IMR-90 (cell line): ENCODE data around the gene AIMP1. TPM values are rescaled to one million over a fixed set of nuclear protein-coding genes. Genes with fewer than 3 reads are reported as not detected.

Source experiments
- ATAC-seq: fragments of 200-7000 bp; cut with Tn5 transposase; 2 replicates; pipeline ENCODE4 v1.9.1; 2020; ENCODE audit warnings: low read depth, mild to moderate bottlenecking, moderate library complexity
- BruUV-seq: library from RNA; stranded (reverse); fragments of 400-500 nt; replicated peaks from 2 replicates; lab custom pipeline; 2021; lab: Mats Ljungman, UMichigan
- CTCF ChIA-PET: fragments of 300-600 bp; formaldehyde crosslinking; extraction: SDS; loops from one replicate; lab custom pipeline; 2021; ENCODE audit warnings: antibody characterized with exemption; lab: Yijun Ruan, JAX
- POLR2A ChIA-PET: fragments of 300-600 bp; sonication (Branson Sonifier 250); formaldehyde crosslinking; loops from one replicate; lab custom pipeline; 2022; ENCODE audit warnings: antibody characterized with exemption; ENCODE audit not compliant: unreplicated experiment; lab: Charles Lee
- DNase-seq: peaks from one replicate; pipeline ENCODE4 v3.0.0; 2013
- H2AFZ ChIP-seq: replicated peaks from 2 replicates; pipeline ENCODE3; 2013; ENCODE audit warnings: low read length, mild to moderate bottlenecking; ENCODE audit not compliant: poor library complexity
- H2AK5ac ChIP-seq: 2 replicates; pipeline ENCODE4 v1.6.1; 2013; ENCODE audit warnings: low read depth, low read length, inconsistent platforms
- H2AK9ac ChIP-seq: replicated peaks from 2 replicates; pipeline ENCODE3; 2013; ENCODE audit warnings: mild to moderate bottlenecking, low read depth, low read length, moderate library complexity; ENCODE audit not compliant: poor library complexity
- H2BK120ac ChIP-seq: 2 replicates; pipeline ENCODE4 v1.6.1; 2013; ENCODE audit warnings: low read depth, low read length, inconsistent platforms
- H2BK15ac ChIP-seq: 3 replicates; pipeline ENCODE4 v1.6.1; 2013; ENCODE audit warnings: low read depth, low read length, inconsistent platforms
- H2BK20ac ChIP-seq: 2 replicates; pipeline ENCODE4 v1.6.1; 2013; ENCODE audit warnings: low read depth, mild to moderate bottlenecking, inconsistent platforms, low read length, moderate library complexity
- H2BK5ac ChIP-seq: 2 replicates; pipeline ENCODE4 v1.6.1; 2013; ENCODE audit warnings: mild to moderate bottlenecking, low read depth, low read length, inconsistent platforms; ENCODE audit not compliant: poor library complexity, severe bottlenecking
- H3K14ac ChIP-seq: replicated peaks from 2 replicates; pipeline ENCODE4 v1.6.1; 2013; ENCODE audit warnings: low read depth, low read length, inconsistent platforms
- H3K18ac ChIP-seq: 2 replicates; pipeline ENCODE4 v1.6.1; 2013; ENCODE audit warnings: low read depth, low read length, control low read depth
- H3K23ac ChIP-seq: 2 replicates; pipeline ENCODE4 v1.6.1; 2013; ENCODE audit warnings: low read depth, low read length, inconsistent platforms
- H3K27ac ChIP-seq: 2 replicates; pipeline ENCODE4 v1.5.1; 2013; ENCODE audit warnings: mild to moderate bottlenecking, control low read depth, low read length; ENCODE audit not compliant: insufficient read depth
- H3K27me3 ChIP-seq: 2 replicates; pipeline ENCODE4 v1.6.1; 2013; ENCODE audit warnings: low read length; ENCODE audit not compliant: control insufficient read depth, insufficient read depth
- H3K36me3 ChIP-seq: 2 replicates; pipeline ENCODE4 v1.6.1; 2013; ENCODE audit warnings: low read length, mixed read lengths; ENCODE audit not compliant: control insufficient read depth, insufficient read depth
- H3K4ac ChIP-seq: 2 replicates; pipeline ENCODE4 v1.6.1; 2013; ENCODE audit warnings: low read depth, low read length, inconsistent platforms
- H3K4me1 ChIP-seq: 2 replicates; pipeline ENCODE4 v1.6.1; 2013; ENCODE audit warnings: low read length, mixed read lengths; ENCODE audit not compliant: control insufficient read depth, insufficient read depth
- H3K4me2 ChIP-seq: 2 replicates; pipeline ENCODE4 v1.6.1; 2013; ENCODE audit warnings: low read depth, mild to moderate bottlenecking, control low read depth, low read length, moderate library complexity
- H3K4me3 ChIP-seq: 2 replicates; pipeline ENCODE4 v1.5.1; 2013; ENCODE audit warnings: low read depth, mild to moderate bottlenecking, control low read depth, low read length, moderate library complexity; ENCODE audit not compliant: insufficient read depth
- H3K56ac ChIP-seq: 2 replicates; pipeline ENCODE4 v1.6.1; 2013; ENCODE audit warnings: low read length, inconsistent platforms; ENCODE audit not compliant: insufficient read depth; ENCODE audit errors: extremely low read depth
- H3K79me1 ChIP-seq, 2 experiments: 2 replicates each; pipeline ENCODE4 v1.6.1; 2013; ENCODE audit warnings: low read length in 2 of 2, inconsistent platforms in 1 of 2, low read depth in 1 of 2
- H3K9ac ChIP-seq: 2 replicates; pipeline ENCODE4 v1.6.1; 2013; ENCODE audit warnings: low read depth, low read length, control low read depth
- H3K9me1 ChIP-seq: 2 replicates; pipeline ENCODE4 v1.6.1; 2013; ENCODE audit warnings: low read length, inconsistent platforms; ENCODE audit not compliant: insufficient read depth
- H3K9me3 ChIP-seq: 2 replicates; pipeline ENCODE4 v1.6.1; 2013; ENCODE audit warnings: low read length; ENCODE audit not compliant: control insufficient read depth, insufficient read depth
- H4K20me1 ChIP-seq: 2 replicates; pipeline ENCODE4 v1.6.1; 2013; ENCODE audit warnings: low read length, inconsistent platforms; ENCODE audit not compliant: insufficient read depth
- H4K5ac ChIP-seq: 2 replicates; pipeline ENCODE4 v1.6.1; 2013; ENCODE audit warnings: mild to moderate bottlenecking, low read depth, low read length, control low read depth
- H4K8ac ChIP-seq, 2 experiments: 2 replicates each; pipeline ENCODE4 v1.6.1; 2013; ENCODE audit warnings: low read depth in 2 of 2, low read length in 2 of 2, control low read depth in 1 of 2, inconsistent platforms in 1 of 2
- H4K91ac ChIP-seq: 2 replicates; pipeline ENCODE4 v1.6.1; 2013; ENCODE audit warnings: low read depth, low read length, inconsistent platforms; ENCODE audit not compliant: insufficient read depth
- RAD21 ChIP-seq: IDR thresholded peaks from 2 replicates; pipeline ENCODE4 v1.6.1; 2012; ENCODE audit warnings: low read length, improper control_type of control experiment
- RFX5 ChIP-seq: IDR thresholded peaks from 2 replicates; pipeline ENCODE4 v1.8.0; 2012; ENCODE audit warnings: low read depth, mild to moderate bottlenecking, low read length, moderate library complexity
- SMC3 ChIP-seq: fragments of 150-350 bp; IDR thresholded peaks from 2 replicates; pipeline ENCODE4 v1.6.1; 2016; ENCODE audit warnings: low read depth, mild to moderate bottlenecking, antibody characterized with exemption, low read length, moderate library complexity
- whole genome bisulfite sequencing, 2 experiments: methylation state at CpG; one replicate each; pipeline versions ENCODE4 v1.1.5 to v1.1.7; 2013; ENCODE audit warnings: missing lambda C conversion rate in 2 of 2; ENCODE audit not compliant: insufficient read length in 1 of 2; ENCODE audit errors: extremely low coverage in 2 of 2; 5-methylcytosine and 5-hydroxymethylcytosine counted together
- dilution Hi-C: fragments of 300-500 bp; cut with HindIII; formaldehyde crosslinking; loops from one replicate; pipeline ENCODE4 v1.14.3; 2018; ENCODE audit warnings: low sequenced_read_pairs; ENCODE audit not compliant: unreplicated experiment
- in situ Hi-C: fragments of 300-500 bp; cut with MboI; formaldehyde crosslinking; loops from 3 replicates; pipeline ENCODE4 v1.14.3; 2019; ENCODE audit warnings: low sequenced_read_pairs, inconsistent platforms, mixed read lengths
- intact Hi-C: fragments of 100-400 bp; cut with micrococcal nuclease; formaldehyde crosslinking; loops from 2 replicates; pipeline ENCODE4 v1.10.0; 2022
- polyA plus RNA-seq, 3 experiments: library from polyadenylated mRNA; depleted of rRNA; stranded (reverse); fragments of >200 nt; gene quantifications; 2 replicates each; pipeline ENCODE4 v1.2.3, GENCODE V29; 2012; ENCODE audit warnings: low replicate concordance in 1 of 3
- total RNA-seq: library from RNA; depleted of rRNA; stranded (reverse); fragments of >200 nt; gene quantifications from 2 replicates; pipeline ENCODE4 v1.2.3, GENCODE V29; 2012
- TF ChIP-seq, protein P1 (sequence below): conservative IDR thresholded peaks from 2 replicates; pipeline ENCODE4 v1.5.1; 2012; ENCODE audit warnings: mild to moderate bottlenecking, low read depth, low read length, improper control_type of control experiment

The AIMP1 gene
- total and polyA plus RNA-seq, 2 of the 4 experiments (the other 2 are of a cell fraction) = 11.8 to 21.4 TPM

DNA sequence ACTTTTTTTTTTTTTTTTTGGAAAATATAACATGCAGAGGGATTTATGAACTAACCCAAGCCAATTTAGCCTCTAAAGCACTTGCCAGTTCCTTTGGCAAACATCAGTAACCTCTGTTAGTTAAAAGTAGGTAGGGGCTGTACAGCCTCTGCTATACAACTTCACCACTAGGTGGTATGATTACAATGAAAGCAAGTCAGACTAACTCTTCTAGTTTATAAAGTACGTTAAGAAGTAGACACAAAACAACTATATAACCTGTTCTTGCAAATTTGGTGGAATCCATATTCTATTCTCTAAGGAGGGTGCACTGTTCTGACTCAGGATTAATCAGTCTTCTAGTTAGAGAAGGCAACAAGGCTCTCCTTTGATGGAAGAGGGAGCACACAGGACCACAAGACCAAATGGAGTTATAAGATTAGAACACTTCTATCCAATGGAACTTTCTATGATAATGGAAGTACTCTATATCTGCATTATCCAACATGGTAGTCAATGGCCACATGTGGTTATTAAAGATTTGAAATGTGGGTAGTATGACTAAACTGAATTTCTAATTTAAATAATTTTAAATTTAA is 12.8 kb downstream of the AIMP1 start:
- Histone ChIP-seq H4K91ac (no peak overlapping the region), H2AK9ac (no peak overlapping the region), H3K18ac (no peak overlapping the region), H3K9me3 (no peaks in the 10 kb centered on the region), H4K5ac (no peak overlapping the region), H2BK20ac (no peak overlapping the region), H2BK120ac (no peak overlapping the region), H3K27ac (no peak overlapping the region), H3K4me2 (no peak overlapping the region), H3K56ac (no peak overlapping the region), H2BK15ac (no peak overlapping the region), H3K9ac (no peak overlapping the region), H4K20me1 (no peaks in the 10 kb centered on the region), H2AFZ (no peak overlapping the region), H2AK5ac (no peak overlapping the region), H3K14ac (no peak overlapping the region), H3K27me3 (no peaks in the 10 kb centered on the region), H3K9me1 (no peaks in the 10 kb centered on the region), H3K4me1 (no peaks in the 10 kb centered on the region), H3K4ac (no peak overlapping the region), H4K8ac (no peak overlapping the region), H2BK5ac (no peak overlapping the region), H3K23ac (no peak overlapping the region), H3K4me3 (no peak overlapping the region), H3K36me3 (peaks cover 19% of the 10 kb centered on the region), H3K79me1 (peaks cover 0 to 4% of the 10 kb centered on the region in 2 experiments; a peak in 1 of 4 replicates)
- dilution Hi-C loops (no loop called here), intact Hi-C loops (loop anchor here (5.0 to 10.0 kb wide), 2 partner anchors 478 to 1694 kb away; no protein-coding TSS in a partner anchor), in situ Hi-C loops (no loop called here)
- BruUV-seq = no TSS peak
- CTCF ChIA-PET = interaction anchor here (0.6 to 1.3 kb wide), 13 partner anchors 13 to 1432 kb away, joined by 3 to 7 read pairs (median 3); no protein-coding TSS in a partner anchor
- ATAC-seq (peak; percentile 80), DNase-seq (peak; percentile 53)
- no CpG with 5 or more reads among the region's 1 CpG for WGBS, 2 experiments
- TF ChIP-seq, protein P1, sequence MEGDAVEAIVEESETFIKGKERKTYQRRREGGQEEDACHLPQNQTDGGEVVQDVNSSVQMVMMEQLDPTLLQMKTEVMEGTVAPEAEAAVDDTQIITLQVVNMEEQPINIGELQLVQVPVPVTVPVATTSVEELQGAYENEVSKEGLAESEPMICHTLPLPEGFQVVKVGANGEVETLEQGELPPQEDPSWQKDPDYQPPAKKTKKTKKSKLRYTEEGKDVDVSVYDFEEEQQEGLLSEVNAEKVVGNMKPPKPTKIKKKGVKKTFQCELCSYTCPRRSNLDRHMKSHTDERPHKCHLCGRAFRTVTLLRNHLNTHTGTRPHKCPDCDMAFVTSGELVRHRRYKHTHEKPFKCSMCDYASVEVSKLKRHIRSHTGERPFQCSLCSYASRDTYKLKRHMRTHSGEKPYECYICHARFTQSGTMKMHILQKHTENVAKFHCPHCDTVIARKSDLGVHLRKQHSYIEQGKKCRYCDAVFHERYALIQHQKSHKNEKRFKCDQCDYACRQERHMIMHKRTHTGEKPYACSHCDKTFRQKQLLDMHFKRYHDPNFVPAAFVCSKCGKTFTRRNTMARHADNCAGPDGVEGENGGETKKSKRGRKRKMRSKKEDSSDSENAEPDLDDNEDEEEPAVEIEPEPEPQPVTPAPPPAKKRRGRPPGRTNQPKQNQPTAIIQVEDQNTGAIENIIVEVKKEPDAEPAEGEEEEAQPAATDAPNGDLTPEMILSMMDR = peak; percentile 62
- TF ChIP-seq RFX5 (no peak), RAD21 (peak; percentile 47), SMC3 (peak; percentile 54; the same call in 1 of the 2 replicates)
- POLR2A ChIA-PET = no interaction called here
